Measurements from ENCODE around the gene CDH24. TPM values are rescaled to one million over a fixed set of nuclear protein-coding genes. Genes with fewer than 3 reads are reported as not detected.
A peak's percentile ranks its signal among the peaks of the same experiment; 100 is the strongest.

Gene CDH24
- total and polyA plus RNA-seq, 2 of the 8 experiments (the other 6 are each of a cell fraction or from before 2014, with no cell fraction given): 18.1 to 27.6 TPM

GRCh38 chr14:23066855-23067744 lies 9.8 kb upstream of the CDH24 start:
- Histone ChIP-seq H2AFZ (ENCODE audit: low read length) (no peak overlapping the region), H3K56ac (replicated peaks; ENCODE audit: insufficient read length, low read depth, low read length) (no peak overlapping the region), H4K20me1 (replicated peaks in 1 of 2; ENCODE audit: control insufficient read depth in 1 of 2, insufficient read depth in 2 of 2, low read length in 2 of 2) (peaks cover 21 to 24% of the 10 kb centered on the region in 2 experiments), H2BK5ac (ENCODE audit: low read depth, low read length) (no peak overlapping the region), H2AK5ac (ENCODE audit: low read depth, low read length) (no peak overlapping the region), H3K14ac (ENCODE audit: insufficient read length) (no peak overlapping the region), H3K4me1 (replicated peaks in 1 of 4; ENCODE audit: control insufficient read depth in 3 of 4, insufficient read depth in 4 of 4, low read length in 3 of 4) (peaks cover 5 to 24% (median 10%) of the 10 kb centered on the region in 4 experiments; a peak in 6 of 7 replicates), H3K4me2 (ENCODE audit: insufficient read depth in 1 of 2, low read depth in 2 of 2, low read length in 2 of 2) (no peak overlapping the region), H3K18ac (ENCODE audit: extremely low read depth, low read length) (no peak overlapping the region), H2BK20ac (ENCODE audit: low read length) (no peak overlapping the region), H3K9ac (replicated peaks in 1 of 4; ENCODE audit: extremely low read depth in 1 of 4, low read depth in 3 of 4, low read length in 3 of 4) (no peak overlapping the region), H3K9me3 (ENCODE audit: insufficient read depth in 2 of 2, low read depth in 1 of 2, low read length in 1 of 2) (no peaks in the 10 kb centered on the region), H3K23me2 (ENCODE audit: low read depth, low read length) (peaks cover 14% of the 10 kb centered on the region), H3K79me1 (ENCODE audit: low read depth, low read length) (peaks cover 7% of the 10 kb centered on the region), H2BK120ac (replicated peaks; ENCODE audit: low read depth, low read length) (no peak overlapping the region), H3K79me2 (ENCODE audit: control insufficient read depth in 1 of 2, insufficient read depth in 2 of 2, low read length in 2 of 2) (peaks cover 23 to 49% of the 10 kb centered on the region in 2 experiments), H3K36me3 (ENCODE audit: control insufficient read depth in 2 of 4, insufficient read depth in 4 of 4, low read length in 3 of 4) (peaks cover 52 to 69% (median 61%) of the 10 kb centered on the region in 4 experiments), H4K91ac (replicated peaks; ENCODE audit: insufficient read length, low read length) (no peak overlapping the region), H3K4me3 (ENCODE audit: extremely low read depth in 1 of 4, insufficient read depth in 2 of 4, low read depth in 3 of 4, low read length in 4 of 4) (no peak overlapping the region), H3K4ac (replicated peaks; ENCODE audit: insufficient read length, low read depth, low read length) (no peak overlapping the region), H3K23ac (ENCODE audit: insufficient read length) (no peak overlapping the region), H2BK12ac (ENCODE audit: low read depth, low read length) (no peak overlapping the region), H2BK15ac (ENCODE audit: low read length) (no peak overlapping the region), H3K27me3 (replicated peaks in 1 of 4; ENCODE audit: control insufficient read depth in 3 of 4, extremely low read depth in 1 of 4, insufficient read depth in 3 of 4, low read length in 3 of 4) (no peaks in the 10 kb centered on the region), H4K5ac (ENCODE audit: insufficient read length, low read depth, low read length) (no peak overlapping the region), H3K27ac (ENCODE audit: low read depth, low read length) (no peak overlapping the region), H4K8ac (ENCODE audit: extremely low read depth, insufficient read depth, low read length) (no peak overlapping the region)
- DNase-seq (ENCODE audit: low read depth in 1 of 2, low spot score in 2 of 2) (no peak), FAIRE-seq (no peak)
- 93 to 100% methylated on average over 2 to 20 of the region's 23 CpGs for WGBS, 2 experiments (ENCODE audit: extremely low coverage in 1 of 2, insufficient coverage in 1 of 2, insufficient read length in 1 of 2, insufficient replicate concordance in 2 of 2, low coverage in 1 of 2, low lambda C conversion rate in 2 of 2, missing lambda C conversion rate in 1 of 2)
- POLR2A ChIA-PET (ENCODE audit: partially characterized antibody): interaction anchor here (1.0 to 3.3 kb wide), 7 partner anchors 8 to 147 kb away, joined by 3 to 33 read pairs (median 5); partner anchors contain the start of genes CDH24 and PRMT5
- CTCF ChIA-PET (ENCODE audit: partially characterized antibody): interaction anchor here (0.7 to 2.9 kb wide), 14 partner anchors 8 to 118 kb away, joined by 3 to 55 read pairs (median 15); partner anchors contain the start of genes ACIN1, C14orf119 and CDH24
- TF ChIP-seq POLR2AphosphoS5 (IDR thresholded peaks at IDR 0.05; ENCODE audit: low read depth, low read length) (0 out of 2 replicates have a peak, but pooled peaks have one; percentile 33), CBX8 (IDR thresholded peaks at IDR 0.05; ENCODE audit: borderline replicate concordance, low read depth, low read length) (no peak)

All from H1 (cell line).